Gastrocnemius medialis (tissue), 4 donors: ENCODE data around the gene ACAP1. TPM values are rescaled to one million over a fixed set of nuclear protein-coding genes. Genes with fewer than 3 reads are reported as not detected.

ENCODE experiments used
- ATAC-seq, 2 donors: fragments of 150-250 bp; one replicate each; pipeline ENCODE4 v1.9.1; 2016
- DNase-seq, 2 donors: peaks; one replicate each; pipeline ENCODE4 v3.0.0-alpha.2; 2019
- H3K27ac ChIP-seq, 4 donors: fragments of 200-600 bp; sonication (generic); 1 replicate in 1 of 4; 2 replicates in 3 of 4; pipeline ENCODE4 v1.5.1; 2016 to 2018; ENCODE audit warnings: mild to moderate bottlenecking in 2 of 4, moderate library complexity in 1 of 4
- H3K27me3 ChIP-seq, 3 donors: fragments of 200-600 bp; sonication (generic) in 2 of 3; 1 replicate in 1 of 3; 2 replicates in 2 of 3; pipeline versions ENCODE4 v1.5.1 to v1.6.0; 2016 to 2019; ENCODE audit warnings: mild to moderate bottlenecking in 1 of 3, moderate library complexity in 1 of 3
- H3K36me3 ChIP-seq, 2 donors: fragments of 200-600 bp; sonication (generic) in 1 of 2; one replicate each; pipeline ENCODE4 v1.5.1; 2017 to 2018
- H3K4me1 ChIP-seq, 2 donors: fragments of 200-600 bp; sonication (generic) in 1 of 2; one replicate each; pipeline ENCODE4 v1.5.1; 2016 to 2017; ENCODE audit warnings: mild to moderate bottlenecking in 2 of 2
- H3K4me3 ChIP-seq, 4 donors: fragments of 200-600 bp; sonication (generic) in 3 of 4; 1 replicate in 1 of 4; 2 replicates in 3 of 4; pipeline ENCODE4 v1.5.1; 2016 to 2019; ENCODE audit warnings: mild to moderate bottlenecking in 2 of 4
- H3K9me3 ChIP-seq, 3 donors: fragments of 200-600 bp; sonication (generic) in 2 of 3; 1 replicate in 1 of 3; 2 replicates in 2 of 3; pipeline ENCODE4 v1.5.1; 2016 to 2019
- CTCF ChIP-seq, 5 experiments: fragments of 450-650 bp in 3 of 5; fragments of 200-600 bp in 2 of 5; sonication (generic) in 2 of 5; IDR thresholded peaks in 4 of 5; conservative IDR thresholded peaks in 1 of 5; 1 replicate in 4 of 5; 2 replicates in 1 of 5; pipeline ENCODE4 v1.5.1; 2016 to 2019; ENCODE audit warnings: antibody characterized with exemption in 5 of 5, mild to moderate bottlenecking in 3 of 5, moderate library complexity in 3 of 5
- POLR2A ChIP-seq, 2 donors: fragments of 450-650 bp; IDR thresholded peaks; one replicate each; pipeline ENCODE4 v1.6.1; 2017; ENCODE audit warnings: antibody characterized with exemption in 2 of 2, mild to moderate bottlenecking in 2 of 2, moderate library complexity in 2 of 2
- in situ Hi-C, 4 donors: fragments of 200-750 bp; cut with MboI; loops; one replicate each; pipeline versions ENCODE4 v1.15.0 to v1.8.0; 2017; ENCODE audit warnings: low sequenced_read_pairs in 4 of 4
- intact Hi-C: fragments of 100-400 bp; cut with DNase I; formaldehyde crosslinking; loops from one replicate; pipeline ENCODE4 v1.15.1; 2023; ENCODE audit warnings: low total_unique reads
- total RNA-seq, 4 donors: library from RNA; depleted of rRNA; stranded (reverse); fragments of >200 nt; gene quantifications; one replicate each; pipeline versions ENCODE4 v1.1.0 to v1.2.3, GENCODE V29; 2016

The ACAP1 gene
- total RNA-seq, 4 donors from 2014 or later = 0.22 to 16.3 (median 1.7) TPM

- no peak overlapping the region for H3K4me3 ChIP-seq
- H3K4me1 ChIP-seq = peaks cover 17 to 22% of the 10 kb centered on the region in 2 donors
- in situ Hi-C loops (no loop called here), intact Hi-C loops (no loop called here)
- no peak overlapping the region for H3K27ac ChIP-seq
- no peaks in the 10 kb centered on the region for H3K36me3 ChIP-seq
- no peaks in the 10 kb centered on the region for H3K9me3 ChIP-seq
- no peak for DNase-seq
- TF ChIP-seq CTCF (IDR thresholded peaks at IDR 0.05 in 4 of 5, conservative IDR thresholded peaks at IDR 0.05 in 1 of 5) (no peak), POLR2A (IDR thresholded peaks at IDR 0.05) (no peak)
- ATAC-seq = no peak
- peaks cover 17 to 25% (median 23%) of the 10 kb centered on the region in 3 donors for H3K27me3 ChIP-seq
Measured at GRCh38 chr17:7379134-7379533, 42.8 kb downstream of the ACAP1 start.

- no peaks in the 10 kb centered on the region for H3K9me3 ChIP-seq
- in situ Hi-C loops = no loop called here
- peak overlapping the region; percentile 46 to 57 (median 54) for H3K4me3 ChIP-seq
- peaks cover 17 to 29% (median 24%) of the 10 kb centered on the region in 3 donors for H3K27me3 ChIP-seq
- intact Hi-C loops = no loop called here
- no peaks in the 10 kb centered on the region for H3K36me3 ChIP-seq
- peak overlapping the region in 3 of 4 donors; percentile 18 to 42 (median 23) for H3K27ac ChIP-seq
- DNase-seq (no peak), ATAC-seq (peak in 1 of 2 donors; percentile 57)
- peaks cover 18 to 25% of the 10 kb centered on the region in 2 donors for H3K4me1 ChIP-seq
- no peak for TF ChIP-seq CTCF (IDR thresholded peaks at IDR 0.05 in 4 of 5, conservative IDR thresholded peaks at IDR 0.05 in 1 of 5)
Measured at GRCh38 chr17:7380321-7380720, 44.0 kb downstream of the ACAP1 start.

GRCh38 chr17:7380855-7381683, 44.7 kb downstream of the ACAP1 start, which contains the start of gene TNK1:
Gene TNK1 (plus strand): TSS chr17:7381089. CDS start chr17:7382927, 1,838 bp downstream.
- Histone ChIP-seq H3K27me3 (peaks cover 17 to 29% (median 24%) of the 10 kb centered on the region in 3 donors), H3K4me3 (peak within 1 kb of the TSS; percentile 46 to 57 (median 54)), H3K36me3 (no peaks in the 10 kb centered on the region), H3K9me3 (no peaks in the 10 kb centered on the region), H3K27ac (peak within 1 kb of the TSS in 3 of 4 donors; percentile 18 to 42 (median 23)), H3K4me1 (peaks cover 18 to 25% of the 10 kb centered on the region in 2 donors)
- intact Hi-C loops (no loop called here), in situ Hi-C loops (no loop called here)
- ATAC-seq (peak; percentile 29 to 57), DNase-seq (no peak)
- TF ChIP-seq CTCF (IDR thresholded peaks at IDR 0.05 in 4 of 5, conservative IDR thresholded peaks at IDR 0.05 in 1 of 5) (no peak), POLR2A (IDR thresholded peaks at IDR 0.05) (peak; percentile 24 to 62)

- Histone ChIP-seq H3K36me3 (no peaks in the 10 kb centered on the region), H3K4me1 (peaks cover 18 to 25% of the 10 kb centered on the region in 2 donors), H3K9me3 (no peaks in the 10 kb centered on the region), H3K27ac (no peak overlapping the region), H3K27me3 (peaks cover 17 to 29% (median 24%) of the 10 kb centered on the region in 3 donors), H3K4me3 (no peak overlapping the region)
- ATAC-seq (no peak), DNase-seq (no peak)
- no peak for TF ChIP-seq CTCF (IDR thresholded peaks at IDR 0.05 in 4 of 5, conservative IDR thresholded peaks at IDR 0.05 in 1 of 5)
- intact Hi-C loops (no loop called here), in situ Hi-C loops (no loop called here)
Measured at GRCh38 chr17:7382901-7383300, 46.6 kb downstream of the ACAP1 start.
